Panc1 (cell line): Measurements from ENCODE around the gene SLC46A1. TPM values are rescaled to one million over a fixed set of nuclear protein-coding genes. Genes with fewer than 3 reads are reported as not detected.

ENCODE experiments used
- ATAC-seq: fragments of 200-7000 bp; cut with Tn5 transposase; 2 replicates; pipeline ENCODE4 v1.9.1; 2020; ENCODE audit warnings: mild to moderate bottlenecking, moderate library complexity
- BruUV-seq: library from RNA; stranded (reverse); fragments of 400-500 nt; replicated peaks from 2 replicates; lab custom pipeline; 2021; lab: Mats Ljungman, UMichigan
- CTCF ChIA-PET: fragments of 300-600 bp; sonication (Branson Sonifier 250); formaldehyde crosslinking; loops from one replicate; lab custom pipeline; 2022; ENCODE audit warnings: antibody characterized with exemption; lab: Charles Lee
- POLR2A ChIA-PET: fragments of 300-600 bp; sonication (Branson Sonifier 250); formaldehyde crosslinking; loops from one replicate; lab custom pipeline; 2022; ENCODE audit warnings: antibody characterized with exemption; lab: Charles Lee
- DNase-seq: peaks from one replicate; pipeline ENCODE4 v3.0.0-alpha.2; 2010; ENCODE audit warnings: low read depth, low spot score
- H3K27ac ChIP-seq: 2 replicates; pipeline ENCODE4 v1.5.1; 2011; ENCODE audit warnings: mild to moderate bottlenecking, low read length, inconsistent platforms
- H3K27me3 ChIP-seq: fragments of 200-500 bp; sonication (Bioruptor generic); 2 replicates; pipeline ENCODE4 v1.6.0; 2014; ENCODE audit warnings: low read length, inconsistent platforms; ENCODE audit not compliant: control insufficient read depth, insufficient read depth
- H3K36me3 ChIP-seq: fragments of 200-500 bp; sonication (Bioruptor generic); 2 replicates; pipeline ENCODE4 v1.5.1; 2014; ENCODE audit warnings: inconsistent platforms, mild to moderate bottlenecking, low read length, moderate library complexity; ENCODE audit not compliant: control insufficient read depth, insufficient read depth
- H3K4me1 ChIP-seq: 2 replicates; pipeline ENCODE4 v1.5.1; 2011; ENCODE audit warnings: inconsistent platforms, mild to moderate bottlenecking, low read length, moderate library complexity; ENCODE audit not compliant: control insufficient read depth, insufficient read depth
- H3K4me3 ChIP-seq, 2 experiments: 2 replicates each; pipeline ENCODE4 v1.5.1; 2011 to 2012; ENCODE audit warnings: low read depth in 2 of 2, low read length in 2 of 2, mild to moderate bottlenecking in 2 of 2, inconsistent platforms in 1 of 2, moderate library complexity in 1 of 2
- H3K9me3 ChIP-seq: fragments of 200-500 bp; sonication (Bioruptor generic); 2 replicates; pipeline ENCODE4 v1.5.1; 2014; ENCODE audit warnings: low read depth, mild to moderate bottlenecking, inconsistent platforms, low read length, moderate library complexity; ENCODE audit not compliant: control insufficient read depth, insufficient read depth
- POLR2AphosphoS5 ChIP-seq: IDR thresholded peaks from 2 replicates; pipeline ENCODE4 v1.6.1; 2012; ENCODE audit warnings: mild to moderate bottlenecking, low read depth, low read length, moderate library complexity
- SIN3A ChIP-seq: IDR thresholded peaks from 2 replicates; pipeline ENCODE4 v1.6.1; 2012; ENCODE audit warnings: low read depth, mild to moderate bottlenecking, low read length, moderate library complexity, borderline replicate concordance; ENCODE audit not compliant: insufficient read depth
- in situ Hi-C: cut with HindIII; loops from 2 replicates; pipeline ENCODE4 v1.10.0; 2016; ENCODE audit warnings: low sequenced_read_pairs, low pct_unique_long_range_greater_than_20kb
- intact Hi-C: fragments of 100-400 bp; cut with micrococcal nuclease; formaldehyde crosslinking; loops from one replicate; pipeline ENCODE4 v1.10.0; 2022; ENCODE audit not compliant: unreplicated experiment
- microRNA-seq: library from miRNA; unstranded; fragments of <30 nt; microRNA quantifications from one replicate; pipeline ENCODE4 v1.1.0, GENCODE V29; 2020; ENCODE audit not compliant: unreplicated experiment
- total RNA-seq: library from RNA; stranded (reverse); gene quantifications from one replicate; pipeline ENCODE4 v1.2.1, GENCODE V29; 2021; ENCODE audit not compliant: unreplicated experiment

SLC46A1 gene
- total RNA-seq, 1 experiment from 2014 or later: 16.9 TPM

- CTCF ChIA-PET: no interaction called here
These were observed 60.4 kb downstream of the SLC46A1 start for GRCh38 chr17:28345419-28346198.

More at GRCh38 chr17:28345419-28346198, 60.4 kb downstream of the SLC46A1 start:
- ATAC-seq (no peak), DNase-seq (no peak)
- peaks cover 26% of the 10 kb centered on the region for H3K4me1 ChIP-seq
- H3K36me3 ChIP-seq: peaks cover 5% of the 10 kb centered on the region
- no peaks in the 10 kb centered on the region for H3K27me3 ChIP-seq
- POLR2A ChIA-PET: interaction anchor here (0.6 to 1.4 kb wide), 4 partner anchors 10 to 104 kb away, joined by 3 to 11 read pairs (median 6); partner anchors contain the start of genes IFT20, POLDIP2 and TNFAIP1
- H3K4me3 ChIP-seq: no peak overlapping the region
- no peaks in the 10 kb centered on the region for H3K9me3 ChIP-seq
- intact Hi-C loops (no loop called here), in situ Hi-C loops (no loop called here)
- peak overlapping the region; percentile 65 for H3K27ac ChIP-seq
- no peak for TF ChIP-seq SIN3A
- peak; percentile 26; the same call in 1 of the 2 replicates for TF ChIP-seq POLR2AphosphoS5
- BruUV-seq: no TSS peak

Small RNA genes within 50 kb of the gene (microRNA-seq; reads per million reads assigned to microRNA genes)
- 2.5 reads per million for gene MIR4723

Other genes with a start within 250 kb of the SLC46A1 start
- gene TMEM97, start 87.0 kb downstream of the SLC46A1 start, total RNA-seq: 78.7 TPM
- 25.4 TPM for gene IFT20, start 70.7 kb downstream of the SLC46A1 start, total RNA-seq
- 55.8 TPM for gene TNFAIP1, start 70.5 kb downstream of the SLC46A1 start, total RNA-seq
- 175 TPM for gene POLDIP2, start 48.7 kb downstream of the SLC46A1 start, total RNA-seq
- gene SEBOX, start 41.0 kb downstream of the SLC46A1 start, total RNA-seq: not detected
- 2.3 TPM for gene VTN, start 35.9 kb downstream of the SLC46A1 start, total RNA-seq
- gene SARM1, start 34.5 kb downstream of the SLC46A1 start, total RNA-seq: 17.4 TPM
- not detected for gene SLC13A2, start 67.4 kb upstream of the SLC46A1 start, total RNA-seq
- not detected for gene FOXN1, start 100.1 kb upstream of the SLC46A1 start, total RNA-seq
- 44.7 TPM for gene UNC119, start 146.4 kb upstream of the SLC46A1 start, total RNA-seq
- 78.8 TPM for gene PIGS, start 165.3 kb upstream of the SLC46A1 start, total RNA-seq
- gene ALDOC, start 170.7 kb upstream of the SLC46A1 start, total RNA-seq: 13.4 TPM
- gene SPAG5, start 192.8 kb upstream of the SLC46A1 start, total RNA-seq: 152 TPM
- 17.2 TPM for gene RSKR, start 208.0 kb upstream of the SLC46A1 start, total RNA-seq
- gene BLTP2, start 238.9 kb upstream of the SLC46A1 start, total RNA-seq: 271 TPM